HL-60 (cell line): ENCODE data around the gene SLCO4A1.
"Not testable (repeated sequence)": the region's sequence is repeated elsewhere in the genome, so short reads cannot be mapped to it uniquely, and the experiment has no call there.

Experiments
- DNase-seq, 2 experiments: peaks; one replicate each; pipeline ENCODE4 v3.0.0-alpha.2; 2010 to 2020; ENCODE audit warnings: low read depth in 1 of 2, low spot score in 1 of 2
- H3K27ac ChIP-seq: fragments of 250-450 bp; sonication (Bioruptor Pico); replicated peaks from 2 replicates; pipeline ENCODE4 v1.5.1; 2020; ENCODE audit warnings: mild to moderate bottlenecking, moderate library complexity
- H3K27me3 ChIP-seq: fragments of 250-450 bp; sonication (Bioruptor Pico); 2 replicates; pipeline ENCODE4 v1.5.1; 2021; ENCODE audit warnings: mild to moderate bottlenecking, moderate library complexity; ENCODE audit not compliant: insufficient read depth, poor library complexity, severe bottlenecking
- H3K4me3 ChIP-seq: replicated peaks from 2 replicates; pipeline ENCODE4 v1.5.1; 2011; ENCODE audit warnings: mild to moderate bottlenecking, control low read depth, low read length; ENCODE audit not compliant: insufficient read depth
- GABPA ChIP-seq: IDR thresholded peaks from 2 replicates; pipeline ENCODE4 v1.6.1; 2012; ENCODE audit warnings: low read depth
- POLR2AphosphoS5 ChIP-seq: IDR thresholded peaks from 2 replicates; pipeline ENCODE4 v1.6.1; 2012; ENCODE audit warnings: low read depth
- REST ChIP-seq: IDR thresholded peaks from 2 replicates; pipeline ENCODE4 v1.6.1; 2012; ENCODE audit warnings: low read depth; ENCODE audit not compliant: insufficient replicate concordance
- SPI1 ChIP-seq: IDR thresholded peaks from 2 replicates; pipeline ENCODE4 v1.6.1; 2012; ENCODE audit warnings: low read depth, mild to moderate bottlenecking, borderline replicate concordance
- TF ChIP-seq, protein P1 (sequence below): IDR thresholded peaks from one replicate; pipeline ENCODE4 v1.5.1; 2011; ENCODE audit warnings: low read length, control low read depth, inconsistent platforms; ENCODE audit not compliant: insufficient read depth

The SLCO4A1 gene

DNA sequence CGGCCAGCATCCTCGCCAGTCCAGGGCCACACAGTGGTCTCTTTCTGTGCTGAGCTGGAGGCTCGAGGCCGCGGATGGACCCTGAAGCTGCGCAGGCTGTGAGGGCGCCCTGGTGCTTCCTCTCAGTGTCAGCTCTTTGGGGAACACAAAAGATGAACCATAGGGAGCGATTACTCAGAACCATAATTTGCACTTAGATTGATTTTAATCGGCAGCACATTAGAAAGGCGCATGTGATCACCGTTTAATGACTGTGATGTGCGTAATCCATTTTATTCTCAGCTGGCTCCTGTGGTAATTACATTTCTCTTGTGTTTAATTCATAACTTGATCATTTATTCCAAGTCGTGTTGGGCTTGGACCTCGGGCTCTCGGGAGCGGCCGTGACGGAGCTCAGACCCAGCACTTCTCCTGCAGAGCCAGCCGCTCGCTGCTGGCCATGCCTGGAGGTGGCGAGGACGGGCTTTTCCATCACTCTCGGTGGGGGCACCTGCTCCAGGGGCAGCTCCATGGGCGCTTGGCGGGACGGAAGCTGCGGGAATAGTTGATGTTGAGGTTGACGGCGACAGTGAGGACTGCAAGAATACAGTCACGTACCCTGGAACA lies 40.7 kb downstream of the SLCO4A1 start:
- DNase-seq: no peak
- no peak overlapping the region for H3K27ac ChIP-seq
- TF ChIP-seq SPI1 (no peak), REST (no peak), POLR2AphosphoS5 (no peak), GABPA (no peak)
- TF ChIP-seq, protein P1, sequence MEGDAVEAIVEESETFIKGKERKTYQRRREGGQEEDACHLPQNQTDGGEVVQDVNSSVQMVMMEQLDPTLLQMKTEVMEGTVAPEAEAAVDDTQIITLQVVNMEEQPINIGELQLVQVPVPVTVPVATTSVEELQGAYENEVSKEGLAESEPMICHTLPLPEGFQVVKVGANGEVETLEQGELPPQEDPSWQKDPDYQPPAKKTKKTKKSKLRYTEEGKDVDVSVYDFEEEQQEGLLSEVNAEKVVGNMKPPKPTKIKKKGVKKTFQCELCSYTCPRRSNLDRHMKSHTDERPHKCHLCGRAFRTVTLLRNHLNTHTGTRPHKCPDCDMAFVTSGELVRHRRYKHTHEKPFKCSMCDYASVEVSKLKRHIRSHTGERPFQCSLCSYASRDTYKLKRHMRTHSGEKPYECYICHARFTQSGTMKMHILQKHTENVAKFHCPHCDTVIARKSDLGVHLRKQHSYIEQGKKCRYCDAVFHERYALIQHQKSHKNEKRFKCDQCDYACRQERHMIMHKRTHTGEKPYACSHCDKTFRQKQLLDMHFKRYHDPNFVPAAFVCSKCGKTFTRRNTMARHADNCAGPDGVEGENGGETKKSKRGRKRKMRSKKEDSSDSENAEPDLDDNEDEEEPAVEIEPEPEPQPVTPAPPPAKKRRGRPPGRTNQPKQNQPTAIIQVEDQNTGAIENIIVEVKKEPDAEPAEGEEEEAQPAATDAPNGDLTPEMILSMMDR: no peak
- H3K4me3 ChIP-seq: no peak overlapping the region
- H3K27me3 ChIP-seq: no peaks in the 10 kb centered on the region

- H3K4me3 ChIP-seq, H3K27ac ChIP-seq, DNase-seq, H3K27me3 ChIP-seq: not testable (repeated sequence)
Measured at GRCh38 chr20:62683660-62684322, 41.5 kb downstream of the SLCO4A1 start.

GRCh38 chr20:62684981-62685380 lies 42.7 kb downstream of the SLCO4A1 start:
- no peak overlapping the region for H3K4me3 ChIP-seq
- no peak for TF ChIP-seq SPI1
- no peak for TF ChIP-seq POLR2AphosphoS5
- TF ChIP-seq REST: no peak
- no peak for TF ChIP-seq GABPA
- TF ChIP-seq, protein P1: no peak
- no peak for DNase-seq
- H3K27me3 ChIP-seq: no peaks in the 10 kb centered on the region
- no peak overlapping the region for H3K27ac ChIP-seq

GRCh38 chr20:62685781-62686555 lies 43.7 kb downstream of the SLCO4A1 start:
- H3K27me3 ChIP-seq: no peaks in the 10 kb centered on the region
- TF ChIP-seq GABPA: no peak
- TF ChIP-seq SPI1: peak; percentile 98
- peak; percentile 84 for TF ChIP-seq POLR2AphosphoS5
- peak; percentile 74 to 97 for DNase-seq
- H3K4me3 ChIP-seq: no peak overlapping the region
- H3K27ac ChIP-seq: peak overlapping the region; percentile 57
